SU-DHL-6 (cell line): ENCODE data around the gene STK38L.

ENCODE experiments used
- EZH2phosphoT487 ChIP-seq: fragments of 200-600 bp; sonication (generic), shearing (Covaris generic); conservative IDR thresholded peaks from 2 replicates; pipeline ENCODE4 v1.6.1; 2018; ENCODE audit warnings: mild to moderate bottlenecking, antibody characterized with exemption, low read length, moderate library complexity, mixed read lengths
- TF ChIP-seq, protein P1 (sequence below): fragments of 200-600 bp; sonication (generic); IDR thresholded peaks from one replicate; pipeline ENCODE4 v1.5.1; 2017; ENCODE audit warnings: antibody characterized with exemption, mild to moderate bottlenecking, low read length, moderate library complexity; ENCODE audit not compliant: insufficient read depth, poor library complexity, severe bottlenecking

GRCh38 chr12:27296674-27297073 is 52.6 kb downstream of the STK38L start:
- TF ChIP-seq, protein P1, sequence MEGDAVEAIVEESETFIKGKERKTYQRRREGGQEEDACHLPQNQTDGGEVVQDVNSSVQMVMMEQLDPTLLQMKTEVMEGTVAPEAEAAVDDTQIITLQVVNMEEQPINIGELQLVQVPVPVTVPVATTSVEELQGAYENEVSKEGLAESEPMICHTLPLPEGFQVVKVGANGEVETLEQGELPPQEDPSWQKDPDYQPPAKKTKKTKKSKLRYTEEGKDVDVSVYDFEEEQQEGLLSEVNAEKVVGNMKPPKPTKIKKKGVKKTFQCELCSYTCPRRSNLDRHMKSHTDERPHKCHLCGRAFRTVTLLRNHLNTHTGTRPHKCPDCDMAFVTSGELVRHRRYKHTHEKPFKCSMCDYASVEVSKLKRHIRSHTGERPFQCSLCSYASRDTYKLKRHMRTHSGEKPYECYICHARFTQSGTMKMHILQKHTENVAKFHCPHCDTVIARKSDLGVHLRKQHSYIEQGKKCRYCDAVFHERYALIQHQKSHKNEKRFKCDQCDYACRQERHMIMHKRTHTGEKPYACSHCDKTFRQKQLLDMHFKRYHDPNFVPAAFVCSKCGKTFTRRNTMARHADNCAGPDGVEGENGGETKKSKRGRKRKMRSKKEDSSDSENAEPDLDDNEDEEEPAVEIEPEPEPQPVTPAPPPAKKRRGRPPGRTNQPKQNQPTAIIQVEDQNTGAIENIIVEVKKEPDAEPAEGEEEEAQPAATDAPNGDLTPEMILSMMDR: no peak
- TF ChIP-seq EZH2phosphoT487: no peak
